ENCODE measurements around the gene RNF213. TPM values are rescaled to one million over a fixed set of nuclear protein-coding genes. Genes with fewer than 3 reads are reported as not detected.
"Not testable (repeated sequence)": the region's sequence is repeated elsewhere in the genome, so short reads cannot be mapped to it uniquely, and the experiment has no call there.

RNF213 gene
- total RNA-seq, 1 experiment from 2014 or later: 13.0 TPM

DNA sequence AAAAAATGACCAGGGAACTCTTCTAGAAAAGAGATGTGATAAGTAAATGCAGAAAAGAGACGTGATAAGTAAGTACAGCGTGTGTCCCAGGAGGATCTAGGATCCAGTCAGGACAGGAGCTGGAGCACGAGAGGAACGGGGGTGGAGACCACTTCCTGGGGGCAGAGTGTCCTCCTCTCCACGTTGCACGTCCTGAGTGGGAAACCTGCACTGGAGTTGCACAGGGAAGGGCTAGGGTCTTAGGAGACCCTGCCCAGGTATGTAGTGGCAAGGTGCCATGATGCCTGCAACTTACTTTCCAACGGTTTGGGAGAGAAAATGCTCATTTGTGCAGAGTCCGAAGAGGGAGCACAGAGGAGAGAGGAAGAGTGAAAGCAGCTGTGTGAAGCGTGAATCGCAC is 55.8 kb downstream of the RNF213 start:
- Histone ChIP-seq H3K27me3 (no peaks in the 10 kb centered on the region), H3K4me1 (peaks cover 8% of the 10 kb centered on the region; the same call in 1 of the 2 replicates), H3K27ac (no peak overlapping the region), H3K36me3 (no peaks in the 10 kb centered on the region; the same call in 1 of the 2 replicates), H3K4me3 (no peak overlapping the region), H3K9me3 (replicated peaks) (0 out of 2 replicates have a peak, but pooled peaks cover 3% of the 10 kb centered on the region)
- no peak for DNase-seq

GRCh38 chr17:80316927-80317705 is 56.5 kb downstream of the RNF213 start:
- no peaks in the 10 kb centered on the region; the same call in 1 of the 2 replicates for H3K36me3 ChIP-seq
- H3K9me3 ChIP-seq (replicated peaks): 0 out of 2 replicates have a peak, but pooled peaks cover 3% of the 10 kb centered on the region
- no peak overlapping the region for H3K4me3 ChIP-seq
- no peak overlapping the region for H3K27ac ChIP-seq
- DNase-seq: no peak
- no peaks in the 10 kb centered on the region for H3K27me3 ChIP-seq
- H3K4me1 ChIP-seq: peaks cover 8% of the 10 kb centered on the region; the same call in 1 of the 2 replicates

GRCh38 chr17:80317706-80317980 is 57.0 kb downstream of the RNF213 start:
- no peak overlapping the region for H3K4me3 ChIP-seq
- peaks cover 8% of the 10 kb centered on the region; the same call in 1 of the 2 replicates for H3K4me1 ChIP-seq
- DNase-seq: no peak
- H3K27me3 ChIP-seq: no peaks in the 10 kb centered on the region
- peaks cover 5% of the 10 kb centered on the region; the same call in 1 of the 2 replicates for H3K9me3 ChIP-seq (replicated peaks)
- no peaks in the 10 kb centered on the region; the same call in 1 of the 2 replicates for H3K36me3 ChIP-seq
- no peak overlapping the region for H3K27ac ChIP-seq

GRCh38 chr17:80318166-80318565 is 57.5 kb downstream of the RNF213 start:
- peaks cover 8% of the 10 kb centered on the region; the same call in 1 of the 2 replicates for H3K4me1 ChIP-seq
- no peak for DNase-seq
- no peaks in the 10 kb centered on the region; the same call in 1 of the 2 replicates for H3K36me3 ChIP-seq

GRCh38 chr17:80319262-80319998 is 58.8 kb downstream of the RNF213 start:
- peak; percentile 34 to 46 for DNase-seq
- Histone ChIP-seq H3K9me3 (replicated peaks) (peaks cover 8% of the 10 kb centered on the region; the same call in 1 of the 2 replicates), H3K4me1 (peaks cover 8% of the 10 kb centered on the region; the same call in 1 of the 2 replicates), H3K36me3 (no peaks in the 10 kb centered on the region; the same call in 1 of the 2 replicates), H3K27ac (no peak overlapping the region), H3K4me3 (no peak overlapping the region), H3K27me3 (no peaks in the 10 kb centered on the region)

More at GRCh38 chr17:80318166-80318565, 57.5 kb downstream of the RNF213 start:
- Histone ChIP-seq H3K27ac (no peak overlapping the region), H3K4me3 (no peak overlapping the region), H3K27me3 (no peaks in the 10 kb centered on the region), H3K9me3 (replicated peaks) (peaks cover 7% of the 10 kb centered on the region; the same call in 1 of the 2 replicates)

- Histone ChIP-seq H3K27ac (no peak overlapping the region), H3K4me3 (no peak overlapping the region), H3K4me1 (peaks cover 8% of the 10 kb centered on the region; the same call in 1 of the 2 replicates), H3K27me3 (no peaks in the 10 kb centered on the region), H3K36me3 (no peaks in the 10 kb centered on the region; the same call in 1 of the 2 replicates), H3K9me3 (replicated peaks) (peaks cover 8% of the 10 kb centered on the region; the same call in 1 of the 2 replicates)
- no peak for DNase-seq
Observed at GRCh38 chr17:80319999-80320344, 59.3 kb downstream of the RNF213 start.

- peaks cover 8% of the 10 kb centered on the region; the same call in 1 of the 2 replicates for H3K4me1 ChIP-seq
- H3K27me3 ChIP-seq: no peaks in the 10 kb centered on the region
- no peak overlapping the region for H3K27ac ChIP-seq
- no peak for DNase-seq
- peaks cover 8% of the 10 kb centered on the region; the same call in 1 of the 2 replicates for H3K9me3 ChIP-seq (replicated peaks)
- no peak overlapping the region for H3K4me3 ChIP-seq
- H3K36me3 ChIP-seq: no peaks in the 10 kb centered on the region; the same call in 1 of the 2 replicates
Observed at GRCh38 chr17:80320496-80320895, 59.8 kb downstream of the RNF213 start.

GRCh38 chr17:80322864-80323263 is 62.2 kb downstream of the RNF213 start:
- Histone ChIP-seq H3K4me3 (no peak overlapping the region), H3K9me3 (replicated peaks) (peaks cover 8% of the 10 kb centered on the region; the same call in 1 of the 2 replicates), H3K27me3 (no peaks in the 10 kb centered on the region), H3K36me3 (no peaks in the 10 kb centered on the region), H3K27ac (no peak overlapping the region), H3K4me1 (peaks cover 8% of the 10 kb centered on the region; the same call in 1 of the 2 replicates)
- DNase-seq: no peak

DNA sequence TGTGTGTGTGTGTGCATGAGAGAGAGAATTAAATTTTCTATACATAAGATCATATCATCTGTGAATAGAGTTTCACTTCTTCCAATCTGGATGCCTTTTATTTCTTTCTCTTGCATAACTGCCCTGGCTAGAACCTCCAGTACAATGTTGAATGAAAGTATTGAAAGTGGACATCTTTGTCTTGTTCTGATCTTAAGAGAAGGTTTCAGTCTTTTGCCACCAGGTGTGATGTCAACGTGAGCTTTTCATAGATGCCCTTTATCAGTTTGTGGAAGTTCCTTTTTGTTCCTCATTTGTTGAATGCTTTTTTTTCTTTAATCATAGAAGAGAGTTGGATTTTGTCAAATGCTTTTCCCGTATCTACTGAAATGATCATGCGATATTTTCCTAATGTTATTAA is 63.3 kb downstream of the RNF213 start:
- no peaks in the 10 kb centered on the region for H3K36me3 ChIP-seq

GRCh38 chr17:80327518-80327917 is 66.9 kb downstream of the RNF213 start:
- DNase-seq: no peak
- Histone ChIP-seq H3K4me1 (no peaks in the 10 kb centered on the region), H3K9me3 (replicated peaks) (peaks cover 7% of the 10 kb centered on the region; the same call in 1 of the 2 replicates), H3K4me3 (no peak overlapping the region), H3K27me3 (no peaks in the 10 kb centered on the region), H3K36me3 (no peaks in the 10 kb centered on the region), H3K27ac (no peak overlapping the region)

More for the DNA sequence above, 63.3 kb downstream of the RNF213 start:
- H3K27me3 ChIP-seq: no peaks in the 10 kb centered on the region
- H3K4me3 ChIP-seq: no peak overlapping the region
- no peak overlapping the region for H3K27ac ChIP-seq
- DNase-seq: no peak
- H3K9me3 ChIP-seq (replicated peaks): peaks cover 8% of the 10 kb centered on the region; the same call in 1 of the 2 replicates
- H3K4me1 ChIP-seq: peaks cover 8% of the 10 kb centered on the region; the same call in 1 of the 2 replicates

DNA sequence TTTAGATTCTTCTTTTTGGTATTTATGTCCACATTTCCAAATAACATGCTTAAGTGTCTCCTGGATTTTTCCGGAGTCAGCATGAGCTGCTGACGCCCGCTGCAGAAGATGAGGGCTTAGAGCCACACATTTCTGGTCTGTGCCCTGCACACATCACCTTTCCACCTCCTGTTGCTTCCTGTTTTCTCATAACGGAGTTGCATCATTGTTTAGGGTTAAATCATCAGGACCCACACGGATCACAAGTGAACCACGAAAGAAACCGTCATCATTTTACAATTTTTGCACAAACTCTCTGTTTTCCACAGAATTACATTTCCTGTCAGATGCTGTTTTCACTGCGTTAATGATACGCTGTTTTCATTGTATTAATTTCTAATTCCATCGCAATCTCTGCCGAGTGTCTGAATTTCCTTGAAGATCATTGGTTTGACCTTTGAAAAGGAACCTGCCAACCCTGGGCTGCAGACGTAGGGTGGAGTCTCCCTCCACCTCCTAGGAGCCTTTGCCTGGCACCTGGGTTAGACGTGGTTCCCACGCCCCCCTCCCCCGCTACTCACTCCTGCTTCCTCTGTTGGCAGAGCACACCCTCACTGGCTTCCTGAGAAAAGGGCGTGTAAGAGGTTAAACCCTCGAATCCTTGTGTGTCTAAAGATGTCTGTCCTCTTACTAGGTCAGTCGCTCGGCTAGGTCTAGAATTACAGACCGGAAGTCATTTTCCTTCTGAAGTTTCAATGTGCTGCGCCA is 68.2 kb downstream of the RNF213 start:
- no peak for DNase-seq
- Histone ChIP-seq H3K4me3 (no peak overlapping the region), H3K27me3 (no peaks in the 10 kb centered on the region), H3K9me3 (replicated peaks) (no peaks in the 10 kb centered on the region), H3K36me3 (no peaks in the 10 kb centered on the region), H3K27ac (no peak overlapping the region), H3K4me1 (no peaks in the 10 kb centered on the region)

GRCh38 chr17:80329421-80329820 is 68.8 kb downstream of the RNF213 start:
- not testable (repeated sequence) for H3K36me3 ChIP-seq; DNase-seq; H3K9me3 ChIP-seq (replicated peaks); H3K4me1 ChIP-seq; H3K4me3 ChIP-seq; H3K27ac ChIP-seq; H3K27me3 ChIP-seq

- no peak for DNase-seq
- H3K36me3 ChIP-seq: no peaks in the 10 kb centered on the region
- H3K9me3 ChIP-seq (replicated peaks): no peaks in the 10 kb centered on the region
- H3K4me1 ChIP-seq: no peaks in the 10 kb centered on the region
- H3K4me3 ChIP-seq: no peak overlapping the region
- no peaks in the 10 kb centered on the region for H3K27me3 ChIP-seq
- H3K27ac ChIP-seq: no peak overlapping the region
Observed at GRCh38 chr17:80330276-80330675, 69.6 kb downstream of the RNF213 start.

- not testable (repeated sequence) for H3K4me1 ChIP-seq; H3K9me3 ChIP-seq (replicated peaks); DNase-seq; H3K27ac ChIP-seq; H3K4me3 ChIP-seq; H3K27me3 ChIP-seq; H3K36me3 ChIP-seq
Observed at GRCh38 chr17:80330938-80331337, 70.3 kb downstream of the RNF213 start.

All from SJCRH30 (cell line).